ENCODE data around the gene FGF19. TPM values are rescaled to one million over a fixed set of nuclear protein-coding genes. Genes with fewer than 3 reads are reported as not detected.

The FGF19 gene
- total RNA-seq, 1 experiment from 2014 or later = 17.6 TPM

DNA sequence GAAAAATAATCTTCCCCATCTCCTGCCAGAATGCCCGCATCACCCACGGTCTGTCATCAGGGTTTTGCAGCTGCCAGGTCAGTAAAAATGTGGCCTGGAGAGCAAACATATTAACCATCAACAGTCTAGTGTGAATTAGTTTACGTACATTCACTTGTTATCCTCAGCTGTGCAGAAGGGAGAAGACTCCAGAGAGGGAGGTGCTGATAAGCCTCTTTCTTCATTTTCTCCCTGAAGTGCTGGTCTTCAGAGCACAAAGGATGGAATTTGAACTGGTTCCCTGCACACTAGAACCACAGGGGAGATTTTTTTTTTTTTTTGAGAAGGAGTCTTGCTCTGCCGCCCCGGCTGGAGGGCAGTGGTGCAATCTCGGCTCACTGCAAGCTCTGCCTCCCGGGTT, 8.2 kb downstream of the FGF19 start (continued):
- TF ChIP-seq, protein P1, sequence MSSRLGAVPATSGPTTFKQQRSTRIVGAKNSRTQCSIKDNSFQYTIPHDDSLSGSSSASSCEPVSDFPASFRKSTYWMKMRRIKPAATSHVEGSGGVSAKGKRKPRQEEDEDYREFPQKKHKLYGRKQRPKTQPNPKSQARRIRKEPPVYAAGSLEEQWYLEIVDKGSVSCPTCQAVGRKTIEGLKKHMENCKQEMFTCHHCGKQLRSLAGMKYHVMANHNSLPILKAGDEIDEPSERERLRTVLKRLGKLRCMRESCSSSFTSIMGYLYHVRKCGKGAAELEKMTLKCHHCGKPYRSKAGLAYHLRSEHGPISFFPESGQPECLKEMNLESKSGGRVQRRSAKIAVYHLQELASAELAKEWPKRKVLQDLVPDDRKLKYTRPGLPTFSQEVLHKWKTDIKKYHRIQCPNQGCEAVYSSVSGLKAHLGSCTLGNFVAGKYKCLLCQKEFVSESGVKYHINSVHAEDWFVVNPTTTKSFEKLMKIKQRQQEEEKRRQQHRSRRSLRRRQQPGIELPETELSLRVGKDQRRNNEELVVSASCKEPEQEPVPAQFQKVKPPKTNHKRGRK (CRISPR knock-in tag; IDR thresholded peaks at IDR 0.05; ENCODE audit: borderline replicate concordance) = no peak
- no peak for TF ChIP-seq ZNF317 (CRISPR knock-in tag; IDR thresholded peaks at IDR 0.05; ENCODE audit: borderline replicate concordance, low read depth)
- TF ChIP-seq, protein P2, sequence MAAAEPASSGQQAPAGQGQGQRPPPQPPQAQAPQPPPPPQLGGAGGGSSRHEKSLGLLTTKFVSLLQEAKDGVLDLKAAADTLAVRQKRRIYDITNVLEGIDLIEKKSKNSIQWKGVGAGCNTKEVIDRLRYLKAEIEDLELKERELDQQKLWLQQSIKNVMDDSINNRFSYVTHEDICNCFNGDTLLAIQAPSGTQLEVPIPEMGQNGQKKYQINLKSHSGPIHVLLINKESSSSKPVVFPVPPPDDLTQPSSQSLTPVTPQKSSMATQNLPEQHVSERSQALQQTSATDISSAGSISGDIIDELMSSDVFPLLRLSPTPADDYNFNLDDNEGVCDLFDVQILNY (CRISPR knock-in tag; IDR thresholded peaks at IDR 0.05) = no peak
- no peak for TF ChIP-seq EMX1 (CRISPR knock-in tag; IDR thresholded peaks at IDR 0.05)
- TF ChIP-seq ZNF121 (CRISPR knock-in tag; IDR thresholded peaks at IDR 0.05) = no peak

DNA sequence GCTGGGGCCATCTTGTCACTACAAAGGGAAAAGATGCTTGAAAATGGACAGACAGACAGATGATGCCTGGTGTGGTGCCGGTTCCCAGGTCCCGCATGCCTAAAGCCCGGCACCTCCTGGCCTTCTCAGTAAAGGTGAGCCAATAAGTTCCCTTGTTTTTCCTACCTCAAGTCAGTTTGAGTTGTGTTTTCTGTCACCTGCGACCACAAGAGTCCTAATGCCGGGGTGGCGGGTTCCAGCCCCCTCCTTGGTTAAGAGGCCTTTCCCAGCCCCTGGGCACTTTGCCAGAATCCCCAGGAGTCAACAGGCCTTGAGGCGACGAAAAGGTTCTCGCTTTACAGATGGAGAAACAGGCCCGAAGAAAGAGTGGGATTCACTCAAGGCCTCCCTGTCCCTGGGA, 9.0 kb downstream of the FGF19 start:
- H3K9me3 Mint-ChIP-seq = no peaks in the 10 kb centered on the region
- ATAC-seq = no peak
- DNase-seq (ENCODE audit: low spot score) = no peak
- POLR2A ChIA-PET = no interaction called here
- peaks cover 13% of the 10 kb centered on the region for H3K36me3 Mint-ChIP-seq
- TF ChIP-seq ZNF232 (CRISPR knock-in tag; IDR thresholded peaks at IDR 0.05) (no peak), GRHL2 (CRISPR knock-in tag; IDR thresholded peaks at IDR 0.05; ENCODE audit: insufficient replicate concordance, severe bottlenecking) (no peak), ZNF317 (CRISPR knock-in tag; IDR thresholded peaks at IDR 0.05; ENCODE audit: borderline replicate concordance, low read depth) (no peak), TEAD1 (CRISPR knock-in tag; IDR thresholded peaks at IDR 0.05) (no peak), MYBL2 (CRISPR knock-in tag; IDR thresholded peaks at IDR 0.05) (no peak), NFYB (CRISPR knock-in tag; conservative IDR thresholded peaks at IDR 0.05; ENCODE audit: low read depth) (no peak), GABPB1 (CRISPR knock-in tag; IDR thresholded peaks at IDR 0.05) (no peak), TP53 (CRISPR knock-in tag; IDR thresholded peaks at IDR 0.05) (no peak), IRF2 (CRISPR knock-in tag; IDR thresholded peaks at IDR 0.05; ENCODE audit: borderline replicate concordance, low read depth) (no peak), FOXP1 (CRISPR knock-in tag; IDR thresholded peaks at IDR 0.05; ENCODE audit: borderline replicate concordance) (no peak)
- TF ChIP-seq, protein P3, sequence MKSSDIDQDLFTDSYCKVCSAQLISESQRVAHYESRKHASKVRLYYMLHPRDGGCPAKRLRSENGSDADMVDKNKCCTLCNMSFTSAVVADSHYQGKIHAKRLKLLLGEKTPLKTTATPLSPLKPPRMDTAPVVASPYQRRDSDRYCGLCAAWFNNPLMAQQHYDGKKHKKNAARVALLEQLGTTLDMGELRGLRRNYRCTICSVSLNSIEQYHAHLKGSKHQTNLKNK (CRISPR knock-in tag; IDR thresholded peaks at IDR 0.05) = no peak
- TF ChIP-seq, protein P4, sequence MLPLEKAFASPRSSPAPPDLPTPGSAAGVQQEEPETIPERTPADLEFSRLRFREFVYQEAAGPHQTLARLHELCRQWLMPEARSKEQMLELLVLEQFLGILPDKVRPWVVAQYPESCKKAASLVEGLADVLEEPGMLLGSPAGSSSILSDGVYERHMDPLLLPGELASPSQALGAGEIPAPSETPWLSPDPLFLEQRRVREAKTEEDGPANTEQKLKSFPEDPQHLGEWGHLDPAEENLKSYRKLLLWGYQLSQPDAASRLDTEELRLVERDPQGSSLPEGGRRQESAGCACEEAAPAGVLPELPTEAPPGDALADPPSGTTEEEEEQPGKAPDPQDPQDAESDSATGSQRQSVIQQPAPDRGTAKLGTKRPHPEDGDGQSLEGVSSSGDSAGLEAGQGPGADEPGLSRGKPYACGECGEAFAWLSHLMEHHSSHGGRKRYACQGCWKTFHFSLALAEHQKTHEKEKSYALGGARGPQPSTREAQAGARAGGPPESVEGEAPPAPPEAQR (CRISPR knock-in tag; IDR thresholded peaks at IDR 0.05) = no peak
- no peak overlapping the region for H3K27ac Mint-ChIP-seq
- peaks cover 36% of the 10 kb centered on the region for H3K4me1 Mint-ChIP-seq
- CTCF ChIA-PET = interaction anchor here (1.2 to 1.6 kb wide), 2 partner anchors 11 to 198 kb away, joined by 3 read pairs; no protein-coding TSS in a partner anchor
- no peaks in the 10 kb centered on the region for H3K27me3 Mint-ChIP-seq (ENCODE audit: low read depth)
- H3K4me3 Mint-ChIP-seq = no peak overlapping the region

DNA sequence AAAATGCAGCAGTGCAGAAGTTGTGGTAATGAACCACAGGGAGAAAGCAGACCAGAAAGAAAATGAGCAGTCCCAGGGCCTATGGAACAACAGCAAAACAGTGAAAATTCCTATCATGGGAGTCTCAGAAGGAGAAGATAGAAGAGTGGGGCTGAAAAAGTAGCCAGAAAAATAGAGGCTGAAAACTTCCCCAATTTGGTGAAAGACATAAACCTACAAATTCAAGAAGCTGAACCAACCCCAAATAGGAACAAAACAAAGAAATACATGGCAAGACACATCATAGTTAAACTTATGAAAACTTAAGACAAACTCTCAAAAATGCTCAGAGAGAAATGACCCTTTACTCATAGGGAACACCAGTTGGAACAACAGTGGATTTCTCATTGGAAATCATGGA, 11.4 kb downstream of the FGF19 start:
- Mint-ChIP-seq H3K36me3 (no peaks in the 10 kb centered on the region), H3K4me1 (peaks cover 24% of the 10 kb centered on the region), H3K4me3 (no peak overlapping the region), H3K9me3 (peaks cover 7% of the 10 kb centered on the region), H3K27me3 (ENCODE audit: low read depth) (no peaks in the 10 kb centered on the region), H3K27ac (no peak overlapping the region)
- DNase-seq (ENCODE audit: low spot score) (no peak), ATAC-seq (no peak)
- ChIA-PET CTCF (no interaction called here), POLR2A (no interaction called here)
- TF ChIP-seq TEAD4 (CRISPR knock-in tag; IDR thresholded peaks at IDR 0.05) = no peak
- TF ChIP-seq, protein P5, sequence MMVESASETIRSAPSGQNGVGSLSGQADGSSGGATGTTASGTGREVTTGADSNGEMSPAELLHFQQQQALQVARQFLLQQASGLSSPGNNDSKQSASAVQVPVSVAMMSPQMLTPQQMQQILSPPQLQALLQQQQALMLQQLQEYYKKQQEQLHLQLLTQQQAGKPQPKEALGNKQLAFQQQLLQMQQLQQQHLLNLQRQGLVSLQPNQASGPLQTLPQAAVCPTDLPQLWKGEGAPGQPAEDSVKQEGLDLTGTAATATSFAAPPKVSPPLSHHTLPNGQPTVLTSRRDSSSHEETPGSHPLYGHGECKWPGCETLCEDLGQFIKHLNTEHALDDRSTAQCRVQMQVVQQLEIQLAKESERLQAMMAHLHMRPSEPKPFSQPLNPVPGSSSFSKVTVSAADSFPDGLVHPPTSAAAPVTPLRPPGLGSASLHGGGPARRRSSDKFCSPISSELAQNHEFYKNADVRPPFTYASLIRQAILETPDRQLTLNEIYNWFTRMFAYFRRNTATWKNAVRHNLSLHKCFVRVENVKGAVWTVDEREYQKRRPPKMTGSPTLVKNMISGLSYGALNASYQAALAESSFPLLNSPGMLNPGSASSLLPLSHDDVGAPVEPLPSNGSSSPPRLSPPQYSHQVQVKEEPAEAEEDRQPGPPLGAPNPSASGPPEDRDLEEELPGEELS (CRISPR knock-in tag; IDR thresholded peaks at IDR 0.05) = no peak
- no peak for TF ChIP-seq OVOL2 (CRISPR knock-in tag; IDR thresholded peaks at IDR 0.05; ENCODE audit: borderline replicate concordance)
- no peak for TF ChIP-seq CBFB (CRISPR knock-in tag; IDR thresholded peaks at IDR 0.05; ENCODE audit: low read depth)
- TF ChIP-seq, protein P6, sequence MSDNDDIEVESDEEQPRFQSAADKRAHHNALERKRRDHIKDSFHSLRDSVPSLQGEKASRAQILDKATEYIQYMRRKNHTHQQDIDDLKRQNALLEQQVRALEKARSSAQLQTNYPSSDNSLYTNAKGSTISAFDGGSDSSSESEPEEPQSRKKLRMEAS (CRISPR knock-in tag; IDR thresholded peaks at IDR 0.05) = no peak

All from WTC11 (cell line).